Panc1 (cell line): ENCODE measurements around the gene PRCC. TPM values are rescaled to one million over a fixed set of nuclear protein-coding genes. Genes with fewer than 3 reads are reported as not detected.

Source experiments
- ATAC-seq: fragments of 200-7000 bp; cut with Tn5 transposase; 2 replicates; pipeline ENCODE4 v1.9.1; 2020; ENCODE audit warnings: mild to moderate bottlenecking, moderate library complexity
- BruUV-seq: library from RNA; stranded (reverse); fragments of 400-500 nt; replicated peaks from 2 replicates; lab custom pipeline; 2021; lab: Mats Ljungman, UMichigan
- CTCF ChIA-PET: fragments of 300-600 bp; sonication (Branson Sonifier 250); formaldehyde crosslinking; loops from one replicate; lab custom pipeline; 2022; ENCODE audit warnings: antibody characterized with exemption; lab: Charles Lee
- POLR2A ChIA-PET: fragments of 300-600 bp; sonication (Branson Sonifier 250); formaldehyde crosslinking; loops from one replicate; lab custom pipeline; 2022; ENCODE audit warnings: antibody characterized with exemption; lab: Charles Lee
- DNase-seq: peaks from one replicate; pipeline ENCODE4 v3.0.0-alpha.2; 2010; ENCODE audit warnings: low read depth, low spot score
- H3K27ac ChIP-seq: 2 replicates; pipeline ENCODE4 v1.5.1; 2011; ENCODE audit warnings: mild to moderate bottlenecking, low read length, inconsistent platforms
- H3K27me3 ChIP-seq: fragments of 200-500 bp; sonication (Bioruptor generic); 2 replicates; pipeline ENCODE4 v1.6.0; 2014; ENCODE audit warnings: low read length, inconsistent platforms; ENCODE audit not compliant: control insufficient read depth, insufficient read depth
- H3K36me3 ChIP-seq: fragments of 200-500 bp; sonication (Bioruptor generic); 2 replicates; pipeline ENCODE4 v1.5.1; 2014; ENCODE audit warnings: inconsistent platforms, mild to moderate bottlenecking, low read length, moderate library complexity; ENCODE audit not compliant: control insufficient read depth, insufficient read depth
- H3K4me1 ChIP-seq: 2 replicates; pipeline ENCODE4 v1.5.1; 2011; ENCODE audit warnings: inconsistent platforms, mild to moderate bottlenecking, low read length, moderate library complexity; ENCODE audit not compliant: control insufficient read depth, insufficient read depth
- H3K4me3 ChIP-seq, 2 experiments: 2 replicates each; pipeline ENCODE4 v1.5.1; 2011 to 2012; ENCODE audit warnings: low read depth in 2 of 2, low read length in 2 of 2, mild to moderate bottlenecking in 2 of 2, inconsistent platforms in 1 of 2, moderate library complexity in 1 of 2
- H3K9me3 ChIP-seq: fragments of 200-500 bp; sonication (Bioruptor generic); 2 replicates; pipeline ENCODE4 v1.5.1; 2014; ENCODE audit warnings: low read depth, mild to moderate bottlenecking, inconsistent platforms, low read length, moderate library complexity; ENCODE audit not compliant: control insufficient read depth, insufficient read depth
- POLR2AphosphoS5 ChIP-seq: IDR thresholded peaks from 2 replicates; pipeline ENCODE4 v1.6.1; 2012; ENCODE audit warnings: mild to moderate bottlenecking, low read depth, low read length, moderate library complexity
- REST ChIP-seq, 2 experiments: IDR thresholded peaks; 2 replicates each; pipeline ENCODE4 v1.6.1; 2011 to 2012; ENCODE audit warnings: low read depth in 2 of 2, control low read depth in 1 of 2, low read length in 1 of 2, mild to moderate bottlenecking in 1 of 2, moderate library complexity in 1 of 2; ENCODE audit not compliant: insufficient read depth in 1 of 2
- SIN3A ChIP-seq: IDR thresholded peaks from 2 replicates; pipeline ENCODE4 v1.6.1; 2012; ENCODE audit warnings: low read depth, mild to moderate bottlenecking, low read length, moderate library complexity, borderline replicate concordance; ENCODE audit not compliant: insufficient read depth
- TCF7L2 ChIP-seq: IDR thresholded peaks from 2 replicates; pipeline ENCODE4 v1.6.1; 2011; ENCODE audit warnings: mild to moderate bottlenecking, low read depth, low read length, inconsistent platforms
- in situ Hi-C: cut with HindIII; loops from 2 replicates; pipeline ENCODE4 v1.10.0; 2016; ENCODE audit warnings: low sequenced_read_pairs, low pct_unique_long_range_greater_than_20kb
- intact Hi-C: fragments of 100-400 bp; cut with micrococcal nuclease; formaldehyde crosslinking; loops from one replicate; pipeline ENCODE4 v1.10.0; 2022; ENCODE audit not compliant: unreplicated experiment
- total RNA-seq: library from RNA; stranded (reverse); gene quantifications from one replicate; pipeline ENCODE4 v1.2.1, GENCODE V29; 2021; ENCODE audit not compliant: unreplicated experiment
- TF ChIP-seq, protein P1 (sequence below): fragments of 450-650 bp; IDR thresholded peaks from 2 replicates; pipeline ENCODE4 v1.5.1; 2017; ENCODE audit warnings: mild to moderate bottlenecking

Gene PRCC
- total RNA-seq, 1 experiment from 2014 or later, result 78.5 TPM

- Histone ChIP-seq H3K27me3 (no peaks in the 10 kb centered on the region), H3K27ac (no peak overlapping the region), H3K9me3 (no peaks in the 10 kb centered on the region), H3K36me3 (no peaks in the 10 kb centered on the region), H3K4me1 (no peaks in the 10 kb centered on the region), H3K4me3 (no peak overlapping the region)
- CTCF ChIA-PET, result no interaction called here
- ATAC-seq, result no peak
- in situ Hi-C loops (no loop called here), intact Hi-C loops (no loop called here)
- POLR2A ChIA-PET, result no interaction called here
- no peak for DNase-seq
- no TSS peak for BruUV-seq
- no peak for TF ChIP-seq SIN3A
- no peak for TF ChIP-seq POLR2AphosphoS5
- no peak for TF ChIP-seq REST (IDR thresholded peaks at IDR 0.05; ENCODE audit: insufficient read depth in 1 of 2, low read depth in 2 of 2, low read length in 1 of 2)
- no peak for TF ChIP-seq TCF7L2
- TF ChIP-seq, protein P1, sequence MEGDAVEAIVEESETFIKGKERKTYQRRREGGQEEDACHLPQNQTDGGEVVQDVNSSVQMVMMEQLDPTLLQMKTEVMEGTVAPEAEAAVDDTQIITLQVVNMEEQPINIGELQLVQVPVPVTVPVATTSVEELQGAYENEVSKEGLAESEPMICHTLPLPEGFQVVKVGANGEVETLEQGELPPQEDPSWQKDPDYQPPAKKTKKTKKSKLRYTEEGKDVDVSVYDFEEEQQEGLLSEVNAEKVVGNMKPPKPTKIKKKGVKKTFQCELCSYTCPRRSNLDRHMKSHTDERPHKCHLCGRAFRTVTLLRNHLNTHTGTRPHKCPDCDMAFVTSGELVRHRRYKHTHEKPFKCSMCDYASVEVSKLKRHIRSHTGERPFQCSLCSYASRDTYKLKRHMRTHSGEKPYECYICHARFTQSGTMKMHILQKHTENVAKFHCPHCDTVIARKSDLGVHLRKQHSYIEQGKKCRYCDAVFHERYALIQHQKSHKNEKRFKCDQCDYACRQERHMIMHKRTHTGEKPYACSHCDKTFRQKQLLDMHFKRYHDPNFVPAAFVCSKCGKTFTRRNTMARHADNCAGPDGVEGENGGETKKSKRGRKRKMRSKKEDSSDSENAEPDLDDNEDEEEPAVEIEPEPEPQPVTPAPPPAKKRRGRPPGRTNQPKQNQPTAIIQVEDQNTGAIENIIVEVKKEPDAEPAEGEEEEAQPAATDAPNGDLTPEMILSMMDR, result no peak
Observed at GRCh38 chr1:156845055-156845952, 78.0 kb downstream of the PRCC start.

- TF ChIP-seq, protein P1, result no peak
- TF ChIP-seq REST (IDR thresholded peaks at IDR 0.05; ENCODE audit: insufficient read depth in 1 of 2, low read depth in 2 of 2, low read length in 1 of 2) (no peak), TCF7L2 (no peak), SIN3A (no peak), POLR2AphosphoS5 (no peak)
- DNase-seq (no peak), ATAC-seq (no peak)
- H3K4me3 ChIP-seq, result no peak overlapping the region
- no peaks in the 10 kb centered on the region for H3K9me3 ChIP-seq
- no peak overlapping the region for H3K27ac ChIP-seq
- no TSS peak for BruUV-seq
- H3K27me3 ChIP-seq, result no peaks in the 10 kb centered on the region
- intact Hi-C loops, result no loop called here
- H3K36me3 ChIP-seq, result no peaks in the 10 kb centered on the region
- no peaks in the 10 kb centered on the region for H3K4me1 ChIP-seq
- POLR2A ChIA-PET, result no interaction called here
- CTCF ChIA-PET, result no interaction called here
- in situ Hi-C loops, result no loop called here
Observed at GRCh38 chr1:156845953-156846545, 78.7 kb downstream of the PRCC start.
